WERI-Rb-1 (cell line): ENCODE results near the gene UBR4.

Experiments used
- DNase-seq: peaks from one replicate; pipeline ENCODE4 v3.0.0-alpha.2; 2020
- H3K27ac ChIP-seq: fragments of 250-450 bp; sonication (Bioruptor Pico); 2 replicates; pipeline ENCODE4 v1.5.1; 2020; ENCODE audit warnings: mild to moderate bottlenecking, moderate library complexity
- H3K27me3 ChIP-seq: fragments of 250-450 bp; sonication (Bioruptor Pico); 2 replicates; pipeline ENCODE4 v1.5.1; 2021; ENCODE audit warnings: mild to moderate bottlenecking, low read depth, moderate library complexity; ENCODE audit not compliant: insufficient read depth, severe bottlenecking
- H3K36me3 ChIP-seq: fragments of 250-450 bp; sonication (Bioruptor Pico); 2 replicates; pipeline ENCODE4 v1.5.1; 2020; ENCODE audit warnings: mild to moderate bottlenecking, moderate library complexity
- H3K4me3 ChIP-seq: 2 replicates; pipeline ENCODE4 v1.5.1; 2011; ENCODE audit warnings: low read depth, mild to moderate bottlenecking, control low read depth, low read length
- H3K9me3 ChIP-seq: fragments of 250-450 bp; sonication (Bioruptor Pico); 2 replicates; pipeline ENCODE4 v1.5.1; 2021; ENCODE audit warnings: mild to moderate bottlenecking, moderate library complexity; ENCODE audit not compliant: severe bottlenecking
- TF ChIP-seq, protein P1 (sequence below): IDR thresholded peaks from 2 replicates; pipeline ENCODE4 v1.5.1; 2011; ENCODE audit warnings: low read depth, mild to moderate bottlenecking, control low read depth, inconsistent platforms, low read length

UBR4 gene

GRCh38 chr1:19032413-19032695, 177.7 kb downstream of the UBR4 start:
- H3K9me3 ChIP-seq = no peaks in the 10 kb centered on the region
- H3K27ac ChIP-seq = no peak overlapping the region
- H3K27me3 ChIP-seq = no peaks in the 10 kb centered on the region
- H3K36me3 ChIP-seq = no peaks in the 10 kb centered on the region
- H3K4me3 ChIP-seq = no peak overlapping the region
- no peak for DNase-seq
- TF ChIP-seq, protein P1, sequence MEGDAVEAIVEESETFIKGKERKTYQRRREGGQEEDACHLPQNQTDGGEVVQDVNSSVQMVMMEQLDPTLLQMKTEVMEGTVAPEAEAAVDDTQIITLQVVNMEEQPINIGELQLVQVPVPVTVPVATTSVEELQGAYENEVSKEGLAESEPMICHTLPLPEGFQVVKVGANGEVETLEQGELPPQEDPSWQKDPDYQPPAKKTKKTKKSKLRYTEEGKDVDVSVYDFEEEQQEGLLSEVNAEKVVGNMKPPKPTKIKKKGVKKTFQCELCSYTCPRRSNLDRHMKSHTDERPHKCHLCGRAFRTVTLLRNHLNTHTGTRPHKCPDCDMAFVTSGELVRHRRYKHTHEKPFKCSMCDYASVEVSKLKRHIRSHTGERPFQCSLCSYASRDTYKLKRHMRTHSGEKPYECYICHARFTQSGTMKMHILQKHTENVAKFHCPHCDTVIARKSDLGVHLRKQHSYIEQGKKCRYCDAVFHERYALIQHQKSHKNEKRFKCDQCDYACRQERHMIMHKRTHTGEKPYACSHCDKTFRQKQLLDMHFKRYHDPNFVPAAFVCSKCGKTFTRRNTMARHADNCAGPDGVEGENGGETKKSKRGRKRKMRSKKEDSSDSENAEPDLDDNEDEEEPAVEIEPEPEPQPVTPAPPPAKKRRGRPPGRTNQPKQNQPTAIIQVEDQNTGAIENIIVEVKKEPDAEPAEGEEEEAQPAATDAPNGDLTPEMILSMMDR = no peak

- Histone ChIP-seq H3K36me3 (no peaks in the 10 kb centered on the region), H3K27me3 (no peaks in the 10 kb centered on the region), H3K9me3 (no peaks in the 10 kb centered on the region), H3K4me3 (no peak overlapping the region), H3K27ac (no peak overlapping the region)
- DNase-seq = no peak
- TF ChIP-seq, protein P1 = no peak
These were observed 180.6 kb downstream of the UBR4 start for GRCh38 chr1:19029191-19030085.

DNA sequence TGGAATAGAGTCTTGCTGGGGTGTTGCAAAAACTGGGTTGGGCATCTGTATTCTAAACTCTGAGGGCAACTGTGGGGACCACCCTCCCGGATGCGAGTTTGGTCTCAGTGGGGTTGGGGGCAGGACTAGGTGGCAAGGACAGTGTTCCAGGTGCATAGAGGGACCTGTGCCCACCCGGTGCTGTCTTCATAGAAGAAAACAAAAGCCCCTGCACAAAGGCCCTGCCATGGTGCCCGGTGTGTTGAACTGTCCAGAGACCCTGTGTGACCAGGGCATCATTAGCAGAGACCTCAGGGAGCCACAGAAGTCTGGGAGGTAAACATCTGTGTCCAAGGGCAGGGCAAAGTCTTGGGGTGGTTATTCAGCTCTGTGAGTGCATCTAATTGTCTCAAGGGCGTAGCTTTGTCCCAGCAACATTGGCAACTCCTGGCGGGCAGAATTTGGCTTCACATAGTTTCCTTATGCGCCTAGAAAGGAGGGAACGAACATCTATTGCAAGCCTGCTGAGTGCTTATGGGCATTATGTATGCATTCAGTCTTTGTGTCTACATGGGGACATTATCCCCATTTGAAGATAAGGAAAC, 181.4 kb downstream of the UBR4 start:
- H3K9me3 ChIP-seq = no peaks in the 10 kb centered on the region
- DNase-seq = no peak
- H3K27ac ChIP-seq = no peak overlapping the region
- TF ChIP-seq, protein P1 = no peak
- H3K27me3 ChIP-seq = no peaks in the 10 kb centered on the region
- H3K36me3 ChIP-seq = no peaks in the 10 kb centered on the region
- H3K4me3 ChIP-seq = no peak overlapping the region

GRCh38 chr1:19028110-19028509, 182.0 kb downstream of the UBR4 start:
- H3K9me3 ChIP-seq = no peaks in the 10 kb centered on the region
- H3K36me3 ChIP-seq = no peaks in the 10 kb centered on the region
- no peak for DNase-seq
- no peaks in the 10 kb centered on the region for H3K27me3 ChIP-seq
- no peak overlapping the region for H3K27ac ChIP-seq
- TF ChIP-seq, protein P1 = no peak
- no peak overlapping the region for H3K4me3 ChIP-seq
